Transverse colon (tissue), 4 donors: ENCODE data around the gene EFCAB12.

ENCODE experiments used
- CTCF ChIP-seq, 5 experiments: fragments of 200-600 bp in 3 of 5; fragments of 450-650 bp in 2 of 5; sonication (generic) in 3 of 5; IDR thresholded peaks; 1 replicate in 2 of 5; 2 replicates in 3 of 5; pipeline ENCODE4 v1.5.1; 2016 to 2017; ENCODE audit warnings: antibody characterized with exemption in 5 of 5, inconsistent platforms in 3 of 5, mild to moderate bottlenecking in 2 of 5, moderate library complexity in 1 of 5
- EP300 ChIP-seq: sonication (generic); formaldehyde crosslinking; IDR thresholded peaks from one replicate; pipeline ENCODE4 v1.6.1; 2017; ENCODE audit warnings: antibody characterized with exemption, low read depth
- POLR2A ChIP-seq: fragments of 450-650 bp; IDR thresholded peaks from one replicate; pipeline ENCODE4 v1.6.1; 2016; ENCODE audit warnings: antibody characterized with exemption, mild to moderate bottlenecking, moderate library complexity
- POLR2AphosphoS5 ChIP-seq, 3 donors: sonication (generic); formaldehyde crosslinking; IDR thresholded peaks; one replicate each; pipeline ENCODE4 v1.6.1; 2016; ENCODE audit warnings: antibody characterized with exemption in 3 of 3

GRCh38 chr3:129421236-129421883 lies 7.1 kb downstream of the EFCAB12 start:
- TF ChIP-seq CTCF (IDR thresholded peaks at IDR 0.05) = no peak
- no peak for TF ChIP-seq EP300
- TF ChIP-seq POLR2A = no peak
- TF ChIP-seq POLR2AphosphoS5 (IDR thresholded peaks at IDR 0.05) = no peak
